ENCODE data around the gene FAM114A2.

GRCh38 chr5:154058055-154059038, 19.6 kb upstream of the FAM114A2 start:
- no peak for TF ChIP-seq CTCF (IDR thresholded peaks at IDR 0.05)
- TF ChIP-seq POLR2A (IDR thresholded peaks at IDR 0.05): no peak
